K562 (cell line): Measurements from ENCODE around the gene F2RL1. TPM values are rescaled to one million over a fixed set of nuclear protein-coding genes. Genes with fewer than 3 reads are reported as not detected.

ENCODE experiments used
- ATAC-seq: fragments of 200-7000 bp; cut with Tn5 transposase; 3 replicates; pipeline ENCODE4 v1.9.1; 2020; ENCODE audit warnings: moderate library complexity
- BruUV-seq: library from RNA; stranded (reverse); fragments of 400-500 nt; replicated peaks from 2 replicates; lab custom pipeline; 2021; lab: Mats Ljungman, UMichigan
- CTCF ChIA-PET: fragments of 300-600 bp; formaldehyde crosslinking; extraction: SDS; loops from one replicate; lab custom pipeline; 2021; ENCODE audit warnings: low intra/inter-chr PET ratio; lab: Yijun Ruan, JAX
- POLR2A ChIA-PET: fragments of 300-600, 350-650 bp; sonication (Branson Sonifier 250); formaldehyde crosslinking; extraction: SDS; loops from one replicate; lab custom pipeline; 2021; ENCODE audit warnings: antibody characterized with exemption, inconsistent platforms; lab: Yijun Ruan, JAX
- DNase-seq, 4 experiments: peaks; one replicate each; pipeline versions ENCODE4 v3.0.0 to v3.0.0-alpha.2; 2011 to 2018; ENCODE audit warnings: low spot score in 3 of 4, mixed read lengths in 3 of 4; ENCODE audit errors: extremely low read depth in 1 of 4
- FAIRE-seq: peaks from 2 replicates; lab custom pipeline; 2011; peaks lifted over from hg19 to GRCh38; lab: Jason Lieb, UNC
- H2AFZ ChIP-seq: 2 replicates; pipeline ENCODE4 v1.6.0; 2011; ENCODE audit warnings: low read depth, low read length, control low read depth, inconsistent platforms
- H3K27ac ChIP-seq: fragments of 200-600 bp; 3 replicates; pipeline ENCODE4 v1.8.0; 2011; ENCODE audit warnings: low read depth, mild to moderate bottlenecking, control low read depth, inconsistent platforms, low read length, moderate library complexity, mixed read lengths; ENCODE audit errors: extremely low read depth
- H3K27me3 ChIP-seq, 2 experiments: fragments of 300-600 bp in 1 of 2; 2 replicates in 1 of 2; 3 replicates in 1 of 2; pipeline versions ENCODE4 v1.6.0 to v1.8.0; 2011; ENCODE audit warnings: inconsistent platforms in 2 of 2, low read length in 2 of 2, mild to moderate bottlenecking in 1 of 2, mixed read lengths in 1 of 2, moderate library complexity in 1 of 2; ENCODE audit not compliant: control insufficient read depth in 2 of 2, insufficient read depth in 2 of 2
- H3K36me3 ChIP-seq: fragments of 300-600 bp; 3 replicates; pipeline ENCODE4 v1.8.0; 2011; ENCODE audit warnings: mild to moderate bottlenecking, low read length, inconsistent platforms; ENCODE audit not compliant: control insufficient read depth, insufficient read depth
- H3K4me1 ChIP-seq, 2 experiments: fragments of 200-600 bp in 1 of 2; replicated peaks in 1 of 2; 2 replicates in 1 of 2; 3 replicates in 1 of 2; pipeline versions ENCODE4 v1.5.1 to v1.8.0; 2011; ENCODE audit warnings: inconsistent platforms in 2 of 2, low read length in 2 of 2, mild to moderate bottlenecking in 1 of 2, mixed read lengths in 1 of 2, moderate library complexity in 1 of 2; ENCODE audit not compliant: control insufficient read depth in 2 of 2, insufficient read depth in 2 of 2
- H3K4me2 ChIP-seq: 2 replicates; pipeline ENCODE4 v1.6.1; 2011; ENCODE audit warnings: low read length, control low read depth, inconsistent platforms, mixed read lengths; ENCODE audit not compliant: insufficient read depth
- H3K4me3 ChIP-seq: fragments of 200-600 bp; sonication (generic), shearing (Covaris generic); 2 replicates; pipeline ENCODE4 v1.5.1; 2016; ENCODE audit warnings: control low read depth, inconsistent platforms
- H3K79me2 ChIP-seq: fragments of 200-600 bp; 3 replicates; pipeline ENCODE4 v1.8.0; 2011; ENCODE audit warnings: low read length, inconsistent platforms; ENCODE audit not compliant: control insufficient read depth, insufficient read depth
- H3K9ac ChIP-seq, 2 experiments: 2 replicates each; pipeline versions ENCODE4 v1.6.0 to v1.6.1; 2011; ENCODE audit warnings: low read depth in 2 of 2, low read length in 2 of 2, control low read depth in 1 of 2, inconsistent platforms in 1 of 2, mild to moderate bottlenecking in 1 of 2, mixed read lengths in 1 of 2; ENCODE audit not compliant: insufficient read depth in 1 of 2
- H3K9me1 ChIP-seq: one replicate; pipeline ENCODE4 v1.6.0; 2011; ENCODE audit warnings: inconsistent platforms, mild to moderate bottlenecking, low read length, moderate library complexity; ENCODE audit not compliant: control insufficient read depth, insufficient read depth
- H3K9me3 ChIP-seq: replicated peaks from 2 replicates; pipeline ENCODE4 v1.5.1; 2011; ENCODE audit warnings: low read depth, low read length, inconsistent platforms; ENCODE audit not compliant: control insufficient read depth, insufficient read depth
- H4K20me1 ChIP-seq: replicated peaks from 2 replicates; pipeline ENCODE4 v1.6.1; 2011; ENCODE audit warnings: low read length, inconsistent platforms, mixed read lengths; ENCODE audit not compliant: control insufficient read depth, insufficient read depth
- DIDO1 ChIP-seq: fragments of 450-650 bp; IDR thresholded peaks from 2 replicates; pipeline ENCODE4 v1.6.1; 2016; ENCODE audit warnings: low read depth, missing biosample characterization, missing genetic modification characterization
- E2F3 ChIP-seq: fragments of 250-450 bp; sonication (Bioruptor Pico); IDR thresholded peaks from 2 replicates; pipeline ENCODE4 v1.4.0; 2020; ENCODE audit warnings: mild to moderate bottlenecking
- ETV5 ChIP-seq: sonication (generic); formaldehyde crosslinking; IDR thresholded peaks from 2 replicates; pipeline ENCODE4 v1.4.0; 2020; ENCODE audit warnings: low read depth, mild to moderate bottlenecking, missing genetic modification reagents
- LCOR ChIP-seq: sonication (generic); formaldehyde crosslinking; IDR thresholded peaks from 2 replicates; pipeline ENCODE4 v1.8.0; 2022; ENCODE audit warnings: mild to moderate bottlenecking, missing genetic modification reagents
- LEF1 ChIP-seq: fragments of 450-650 bp; IDR thresholded peaks from 2 replicates; pipeline ENCODE4 v1.6.1; 2016; ENCODE audit warnings: mild to moderate bottlenecking
- NKRF ChIP-seq: fragments of 450-650 bp; IDR thresholded peaks from 2 replicates; pipeline ENCODE4 v1.6.1; 2016; ENCODE audit warnings: borderline replicate concordance
- TCF15 ChIP-seq: fragments of 250-450 bp; sonication (Bioruptor Pico); IDR thresholded peaks from 2 replicates; pipeline ENCODE4 v1.8.0; 2022; ENCODE audit warnings: moderate library complexity, mild to moderate bottlenecking, inconsistent platforms
- TGIF2 ChIP-seq: sonication (generic); formaldehyde crosslinking; IDR thresholded peaks from 2 replicates; pipeline ENCODE4 v1.8.1; 2022; ENCODE audit warnings: mild to moderate bottlenecking, missing genetic modification reagents, moderate library complexity
- TRIM28 ChIP-seq: fragments of 450-650 bp; IDR thresholded peaks from 2 replicates; pipeline ENCODE4 v1.6.1; 2017
- ZFP36 ChIP-seq: fragments of 150-350 bp; IDR thresholded peaks from 2 replicates; pipeline ENCODE4 v1.6.1; 2018; ENCODE audit warnings: low read length, low read depth; ENCODE audit not compliant: partially characterized antibody
- ZSCAN32 ChIP-seq: fragments of 450-650 bp; formaldehyde crosslinking; IDR thresholded peaks from 2 replicates; pipeline ENCODE4 v1.4.0; 2020; ENCODE audit warnings: mild to moderate bottlenecking, moderate library complexity
- WGBS: fragments of 100-300 bp; shearing (Covaris generic); methylation state at CpG from one replicate; pipeline ENCODE4 v1.1.6; 2016; ENCODE audit warnings: low coverage, mixed read lengths; ENCODE audit not compliant: insufficient coverage; ENCODE audit errors: missing lambda C conversion rate; 5-methylcytosine and 5-hydroxymethylcytosine counted together
- in situ Hi-C: fragments of 300-500 bp; cut with MboI; formaldehyde crosslinking; loops from 4 replicates; pipeline ENCODE4 v1.15.0; 2018; ENCODE audit warnings: inconsistent platforms, mixed read lengths
- intact Hi-C: fragments of 100-400 bp; cut with micrococcal nuclease; formaldehyde crosslinking; loops from 2 replicates; pipeline ENCODE4 v1.14.2; 2022
- polyA plus RNA-seq, 8 experiments: library from polyadenylated mRNA; depleted of rRNA in 4 of 8; stranded (reverse) in 5 of 8; unstranded in 3 of 8; fragments of >200 nt; fragmentation: Nextera tagmentation in 2 of 8; fragmentation: Illumina TruSeq in 1 of 8; extraction: Ambion mirVana in 2 of 8; extraction: Trizol in 1 of 8; gene quantifications; 2 replicates each; pipeline versions ENCODE4 v1.2.1 to v1.2.3, GENCODE V29; 2011 to 2014; ENCODE audit warnings: inconsistent platforms in 1 of 8, missing spikeins in 1 of 8
- total RNA-seq, 7 experiments: library from RNA; depleted of rRNA in 6 of 7; stranded (reverse); fragments of >200 nt in 6 of 7; fragmentation: Illumina TruSeq in 2 of 7; extraction: Trizol in 2 of 7; gene quantifications; 2 replicates each; pipeline versions ENCODE4 v1.2.1 to v1.2.3, GENCODE V29; 2011 to 2021; ENCODE audit warnings: low replicate concordance in 1 of 7

The F2RL1 gene
- total and polyA plus RNA-seq, 9 of the 15 experiments (the other 6 are each of a cell fraction or from before 2014, with no cell fraction given) = 0.03 to 0.50 (median 0.27) TPM; not detected in 6

GRCh38 chr5:76820526-76820890 lies 1.7 kb downstream of the F2RL1 start:
- 3% methylated on average over 2 of the region's 2 CpGs for WGBS
- Histone ChIP-seq H3K9ac (no peak overlapping the region), H2AFZ (no peak overlapping the region), H4K20me1 (0 out of 2 replicates have a peak, but pooled peaks cover 4% of the 10 kb centered on the region), H3K36me3 (no peaks in the 10 kb centered on the region), H3K4me3 (no peak overlapping the region), H3K9me1 (no peaks in the 10 kb centered on the region), H3K4me2 (no peak overlapping the region), H3K27ac (no peak overlapping the region), H3K4me1 (peaks cover 0 to 15% of the 10 kb centered on the region in 2 experiments; a peak in 3 of 5 replicates), H3K27me3 (peaks cover 14 to 41% of the 10 kb centered on the region in 2 experiments; a peak in 4 of 5 replicates), H3K79me2 (no peaks in the 10 kb centered on the region), H3K9me3 (no peaks in the 10 kb centered on the region)
- TF ChIP-seq E2F3 (CRISPR knock-in tag) = no peak
- TF ChIP-seq TRIM28 = no peak
- TF ChIP-seq TCF15 (CRISPR knock-in tag) = no peak
- TF ChIP-seq LEF1 = no peak
- no peak for TF ChIP-seq LCOR (CRISPR knock-in tag)
- no peak for TF ChIP-seq DIDO1 (tag)
- no peak for TF ChIP-seq ZFP36
- TF ChIP-seq TGIF2 = no peak
- no peak for TF ChIP-seq NKRF
- TF ChIP-seq ETV5 (CRISPR knock-in tag) = no peak
- TF ChIP-seq ZSCAN32 (CRISPR knock-in tag) = no peak
- DNase-seq (no peak), ATAC-seq (no peak), FAIRE-seq (no peak)
- in situ Hi-C loops (no loop called here), intact Hi-C loops (no loop called here)
- POLR2A ChIA-PET = interaction anchor here (0.7 to 1.1 kb wide), 2 partner anchors 13 to 184 kb away, joined by 3 read pairs; no protein-coding TSS in a partner anchor
- BruUV-seq = no TSS peak
- CTCF ChIA-PET = interaction anchor here (0.6 kb wide), 1 partner anchor 257 kb away, joined by 3 read pairs; no protein-coding TSS in a partner anchor
